Left lung (tissue), 10 donors: Measurements from ENCODE around the gene NHERF1. TPM values are rescaled to one million over a fixed set of nuclear protein-coding genes. Genes with fewer than 3 reads are reported as not detected.

Experiments
- ATAC-seq: fragments of 200-7000 bp; cut with Tn5 transposase; one replicate; pipeline ENCODE4 v1.9.1; 2020; ENCODE audit warnings: moderate library complexity
- DNase-seq, 4 donors: peaks; one replicate each; pipeline ENCODE4 v3.0.0-alpha.2; 2013 to 2020
- H3K27ac ChIP-seq, 2 donors: fragments of 200-600 bp; sonication (generic) in 1 of 2; one replicate each; pipeline versions ENCODE4 v1.5.0 to v1.8.0; 2020 to 2021
- H3K27me3 ChIP-seq, 2 donors: fragments of 200-600 bp; sonication (generic) in 1 of 2; one replicate each; pipeline versions ENCODE4 v1.5.0 to v1.8.0; 2020 to 2021
- H3K36me3 ChIP-seq, 2 donors: fragments of 200-600 bp; sonication (generic) in 1 of 2; one replicate each; pipeline versions ENCODE4 v1.5.0 to v1.8.0; 2020 to 2021
- H3K4me1 ChIP-seq, 2 donors: fragments of 200-600 bp; one replicate each; pipeline ENCODE4 v1.8.0; 2021
- H3K4me3 ChIP-seq, 2 donors: fragments of 200-600 bp; sonication (generic) in 1 of 2; one replicate each; pipeline versions ENCODE4 v1.5.0 to v1.8.0; 2020 to 2021; ENCODE audit warnings: mild to moderate bottlenecking in 1 of 2
- H3K9me3 ChIP-seq, 2 donors: fragments of 200-600 bp; sonication (generic) in 1 of 2; one replicate each; pipeline versions ENCODE4 v1.5.0 to v1.8.0; 2020 to 2021
- CTCF ChIP-seq, 2 donors: fragments of 200-600 bp; sonication (generic) in 1 of 2; IDR thresholded peaks; one replicate each; pipeline versions ENCODE4 v1.5.0 to v1.8.0; 2021; ENCODE audit warnings: antibody characterized with exemption in 2 of 2
- intact Hi-C, 2 donors: fragments of 100-400 bp; cut with DNase I; formaldehyde crosslinking; loops; one replicate each; pipeline versions ENCODE4 v1.11.2 to v1.14.2; 2022
- polyA plus RNA-seq, 6 donors: library from polyadenylated mRNA; unstranded; fragments of 120-200 nt; gene quantifications; one replicate each; pipeline ENCODE4 v1.2.1, GENCODE V29; 2013; ENCODE audit not compliant: insufficient read length in 6 of 6
- total RNA-seq, 2 donors: library from RNA; stranded (reverse); fragmentation: NEBNext Ultra II Directional; extraction: Animal tissue kit (Norgen Biotek cat#: 25700); gene quantifications; one replicate each; pipeline ENCODE4 v1.2.1, GENCODE V29; 2021
- donor health status: DM: no; HTN: yes; CAD: no.
- donor health status: DM: no; HTN: no; CAD: no.

Gene NHERF1
- total and polyA plus RNA-seq, 8 donors: 25.5 to 65.5 (median 48.6) TPM

- Histone ChIP-seq H3K4me1 (peaks cover 6 to 64% of the 10 kb centered on the region in 2 donors), H3K9me3 (no peaks in the 10 kb centered on the region), H3K27me3 (peaks cover 21 to 60% of the 10 kb centered on the region in 2 donors), H3K27ac (peak within 1 kb of the TSS in 1 of 2 donors; percentile 73), H3K4me3 (peak within 1 kb of the TSS; percentile 7 to 47), H3K36me3 (no peaks in the 10 kb centered on the region)
- DNase-seq: peak in 2 of 4 donors; percentile 61 to 92
- intact Hi-C loops: loop anchor here in 1 of 2 donors (5.0 kb wide), 1 partner anchor 79 kb away; no protein-coding TSS in a partner anchor
- peak; percentile 77 for ATAC-seq
- TF ChIP-seq CTCF (IDR thresholded peaks at IDR 0.05): peak; percentile 18 to 41
These were observed 11.7 kb upstream of the NHERF1 start, which contains the start of gene RAB37 for GRCh38 chr17:74736513-74737298. TSS of gene RAB37 (plus strand) at chr17:74737256. CDS start at chr17:74737273, 17 bp downstream.

DNA sequence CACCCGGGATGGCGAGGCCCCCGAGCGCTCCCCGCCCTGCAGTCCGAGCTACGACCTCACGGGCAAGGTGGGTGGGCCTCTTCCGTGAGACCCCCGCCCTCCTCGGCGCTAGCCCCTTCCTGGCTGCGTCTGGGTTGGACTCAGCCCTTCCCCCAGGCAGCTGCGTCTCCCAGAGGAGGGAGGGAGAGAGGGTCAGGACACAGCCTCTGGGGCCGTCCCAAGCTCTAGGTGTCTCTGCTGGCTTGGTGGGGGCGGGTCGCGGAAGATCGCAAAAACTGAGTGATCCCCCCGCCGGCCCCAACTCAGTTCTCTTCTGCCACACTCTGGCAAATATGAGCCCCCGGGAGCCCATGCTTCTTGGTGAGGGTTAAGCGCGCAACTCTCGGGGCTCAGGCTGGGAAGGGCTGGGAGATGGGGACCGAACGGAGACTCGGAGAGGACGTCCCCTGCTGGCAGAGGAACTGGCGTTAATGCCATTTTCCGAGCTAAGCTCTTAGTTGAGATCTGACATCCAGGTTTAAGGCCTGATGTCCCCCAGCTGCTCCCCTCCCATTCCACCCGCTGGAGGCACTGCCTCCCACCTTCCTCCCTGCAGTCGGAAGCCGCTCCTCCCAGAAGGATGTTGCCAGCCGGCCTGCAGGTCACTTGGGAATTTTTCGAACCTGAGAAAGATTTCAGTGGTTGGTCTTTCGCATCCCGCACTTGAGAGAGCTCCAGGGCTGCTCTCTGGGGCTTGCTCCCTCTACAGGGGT, 11.0 kb upstream of the NHERF1 start:
- Histone ChIP-seq H3K4me1 (peaks cover 8 to 72% of the 10 kb centered on the region in 2 donors), H3K9me3 (no peaks in the 10 kb centered on the region), H3K4me3 (peak overlapping the region; percentile 7 to 47), H3K36me3 (no peaks in the 10 kb centered on the region), H3K27ac (peak overlapping the region in 1 of 2 donors; percentile 73), H3K27me3 (peaks cover 21 to 60% of the 10 kb centered on the region in 2 donors)
- intact Hi-C loops: loop anchor here in 1 of 2 donors (5.0 kb wide), 1 partner anchor 80 kb away; no protein-coding TSS in a partner anchor
- no peak for TF ChIP-seq CTCF (IDR thresholded peaks at IDR 0.05)
- no peak for DNase-seq
- ATAC-seq: peak; percentile 51

DNA sequence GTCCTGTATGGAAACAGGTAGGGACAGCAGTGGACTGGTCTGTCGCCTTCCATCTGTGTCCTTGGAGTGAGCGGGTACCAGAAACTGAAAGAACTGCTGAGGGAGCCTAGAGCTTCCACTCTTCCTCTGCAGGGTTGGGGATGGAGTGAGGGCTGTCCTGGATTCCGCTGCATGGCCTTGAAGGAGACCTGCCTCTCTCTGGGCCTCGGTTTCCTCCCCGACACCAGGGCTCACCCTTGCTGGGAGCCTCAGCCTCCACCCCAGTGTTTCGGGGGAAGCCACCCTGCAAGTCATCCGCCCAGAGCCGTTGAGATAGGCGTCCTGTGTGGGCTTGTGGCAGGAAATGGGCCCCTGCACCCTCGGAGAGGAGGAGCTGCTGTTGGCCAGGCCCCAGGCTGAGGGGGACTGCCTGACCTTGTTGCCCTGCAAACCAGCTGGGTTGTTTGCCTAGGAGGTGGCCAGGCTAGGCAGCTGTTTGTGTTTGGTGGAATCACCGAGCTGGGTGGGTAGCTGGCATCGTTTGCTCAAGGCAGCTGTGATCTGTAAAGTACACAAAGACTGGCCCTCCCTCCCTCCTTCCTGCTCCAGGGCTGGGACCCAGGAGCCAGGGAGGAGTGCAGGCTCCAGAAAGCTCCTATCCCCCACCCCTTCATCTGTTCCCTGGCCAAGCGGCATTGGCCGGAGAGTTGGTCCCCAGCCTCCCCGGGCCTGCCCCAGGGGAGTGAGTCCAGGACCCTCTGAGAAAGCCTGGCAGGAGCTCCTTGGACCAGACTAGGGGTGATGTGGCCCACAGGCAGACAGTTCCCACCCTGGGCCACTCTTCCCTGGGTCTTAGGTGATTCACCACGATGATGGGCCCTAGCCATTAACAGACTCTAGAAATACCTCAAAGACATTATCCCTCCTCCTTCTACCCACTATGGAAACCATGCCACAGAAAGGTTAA, 10.1 kb upstream of the NHERF1 start:
- Histone ChIP-seq H3K27me3 (peaks cover 21 to 60% of the 10 kb centered on the region in 2 donors), H3K27ac (peak overlapping the region in 1 of 2 donors; percentile 73), H3K4me3 (peak overlapping the region in 1 of 2 donors; percentile 47), H3K9me3 (no peaks in the 10 kb centered on the region), H3K4me1 (peaks cover 8 to 80% of the 10 kb centered on the region in 2 donors), H3K36me3 (no peaks in the 10 kb centered on the region)
- TF ChIP-seq CTCF (IDR thresholded peaks at IDR 0.05): no peak
- DNase-seq: peak in 1 of 4 donors; percentile 88
- ATAC-seq: peak; percentile 16
- intact Hi-C loops: loop anchor here in 1 of 2 donors (5.0 kb wide), 1 partner anchor 81 kb away; no protein-coding TSS in a partner anchor

GRCh38 chr17:74739227-74739831, 9.1 kb upstream of the NHERF1 start:
- peak overlapping the region in 1 of 2 donors; percentile 73 for H3K27ac ChIP-seq
- intact Hi-C loops: loop anchor here in 1 of 2 donors (5.0 kb wide), 1 partner anchor 82 kb away; no protein-coding TSS in a partner anchor
- H3K4me3 ChIP-seq: no peak overlapping the region
- no peaks in the 10 kb centered on the region for H3K9me3 ChIP-seq
- DNase-seq (no peak), ATAC-seq (no peak)
- H3K4me1 ChIP-seq: peaks cover 8 to 90% of the 10 kb centered on the region in 2 donors
- no peak for TF ChIP-seq CTCF (IDR thresholded peaks at IDR 0.05)
- H3K27me3 ChIP-seq: peaks cover 21 to 60% of the 10 kb centered on the region in 2 donors
- H3K36me3 ChIP-seq: no peaks in the 10 kb centered on the region
